Measurements from ENCODE around the gene SMPD3. TPM values are rescaled to one million over a fixed set of nuclear protein-coding genes. Genes with fewer than 3 reads are reported as not detected.

Gene SMPD3
- total RNA-seq, 2 experiments from 2014 or later, result 0.89 to 1.1 TPM

- no peaks in the 10 kb centered on the region for H3K9me3 Mint-ChIP-seq
- ATAC-seq (ENCODE audit: poor library complexity) (no peak), DNase-seq (no peak)
- CTCF ChIA-PET, result no interaction called here
- intact Hi-C loops (cut with DNase I, micrococcal nuclease), result no loop called here
- peaks cover 13% of the 10 kb centered on the region for H3K4me1 Mint-ChIP-seq (ENCODE audit: low read depth)
- Histone ChIP-seq H3K27me3 (ENCODE audit: control insufficient read depth in 1 of 2, insufficient read depth in 2 of 2, low read length in 2 of 2) (no peaks in the 10 kb centered on the region), H3K4me1 (ENCODE audit: insufficient read depth, low read length) (peaks cover 8% of the 10 kb centered on the region), H3K36me3 (ENCODE audit: insufficient read depth, low read length) (no peaks in the 10 kb centered on the region), H3K27ac (ENCODE audit: low read depth in 1 of 2, low read length in 2 of 2) (no peak overlapping the region), H3K9me3 (ENCODE audit: control insufficient read depth in 1 of 2, insufficient read depth in 1 of 2, low read length in 2 of 2) (no peaks in the 10 kb centered on the region), H3K4me3 (ENCODE audit: low read length) (no peak overlapping the region)
- no peaks in the 10 kb centered on the region for H3K27me3 Mint-ChIP-seq
- H3K36me3 Mint-ChIP-seq (ENCODE audit: low read depth), result no peaks in the 10 kb centered on the region
- POLR2A ChIA-PET, result no interaction called here
- TF ChIP-seq CTCF (IDR thresholded peaks at IDR 0.05), result no peak
- H3K27ac Mint-ChIP-seq, result no peak overlapping the region
- H3K4me3 Mint-ChIP-seq, result no peak overlapping the region
These were observed 61.0 kb downstream of the SMPD3 start for GRCh38 chr16:68387301-68387700.

- Histone ChIP-seq H3K27me3 (ENCODE audit: control insufficient read depth in 1 of 2, insufficient read depth in 2 of 2, low read length in 2 of 2) (no peaks in the 10 kb centered on the region), H3K27ac (ENCODE audit: low read depth in 1 of 2, low read length in 2 of 2) (no peak overlapping the region), H3K4me1 (ENCODE audit: insufficient read depth, low read length) (peaks cover 8% of the 10 kb centered on the region), H3K4me3 (ENCODE audit: low read length) (no peak overlapping the region), H3K9me3 (ENCODE audit: control insufficient read depth in 1 of 2, insufficient read depth in 1 of 2, low read length in 2 of 2) (no peaks in the 10 kb centered on the region), H3K36me3 (ENCODE audit: insufficient read depth, low read length) (no peaks in the 10 kb centered on the region)
- intact Hi-C loops (cut with DNase I, micrococcal nuclease), result no loop called here
- Mint-ChIP-seq H3K27me3 (no peaks in the 10 kb centered on the region), H3K27ac (no peak overlapping the region), H3K36me3 (ENCODE audit: low read depth) (no peaks in the 10 kb centered on the region), H3K4me1 (ENCODE audit: low read depth) (peaks cover 13% of the 10 kb centered on the region), H3K4me3 (no peak overlapping the region), H3K9me3 (no peaks in the 10 kb centered on the region)
- ChIA-PET POLR2A (no interaction called here), CTCF (no interaction called here)
- no peak for TF ChIP-seq CTCF (IDR thresholded peaks at IDR 0.05)
- ATAC-seq (ENCODE audit: poor library complexity), result no peak
- DNase-seq, result no peak
These were observed 61.7 kb downstream of the SMPD3 start for GRCh38 chr16:68386628-68387027.

- no peaks in the 10 kb centered on the region for H3K36me3 ChIP-seq (ENCODE audit: insufficient read depth, low read length)
- DNase-seq, result no peak
- no peak for TF ChIP-seq CTCF (IDR thresholded peaks at IDR 0.05)
- no peak for ATAC-seq (ENCODE audit: poor library complexity)
- H3K4me3 ChIP-seq (ENCODE audit: low read length), result no peak overlapping the region
- Mint-ChIP-seq H3K27me3 (no peaks in the 10 kb centered on the region), H3K9me3 (no peaks in the 10 kb centered on the region), H3K4me3 (no peak overlapping the region), H3K4me1 (ENCODE audit: low read depth) (peaks cover 18% of the 10 kb centered on the region), H3K36me3 (ENCODE audit: low read depth) (no peaks in the 10 kb centered on the region), H3K27ac (no peak overlapping the region)
- peaks cover 10% of the 10 kb centered on the region for H3K4me1 ChIP-seq (ENCODE audit: insufficient read depth, low read length)
- no peaks in the 10 kb centered on the region for H3K27me3 ChIP-seq (ENCODE audit: control insufficient read depth in 1 of 2, insufficient read depth in 2 of 2, low read length in 2 of 2)
- no peaks in the 10 kb centered on the region for H3K9me3 ChIP-seq (ENCODE audit: control insufficient read depth in 1 of 2, insufficient read depth in 1 of 2, low read length in 2 of 2)
- intact Hi-C loops (cut with DNase I, micrococcal nuclease), result no loop called here
- ChIA-PET POLR2A (no interaction called here), CTCF (no interaction called here)
- no peak overlapping the region for H3K27ac ChIP-seq (ENCODE audit: low read depth in 1 of 2, low read length in 2 of 2)
These were observed 62.9 kb downstream of the SMPD3 start for GRCh38 chr16:68385371-68385770.
